SK-N-SH treated with all-trans-retinoic acid at 6 μM for 48 hours (cell line): ENCODE results near the gene UBE2S.

ENCODE experiments used
- ATAC-seq: fragments of 200-7000 bp; cut with Tn5 transposase; 3 replicates; pipeline ENCODE4 v1.9.1; 2020; ENCODE audit warnings: mild to moderate bottlenecking, moderate library complexity
- ARNTL ChIP-seq: fragments of 450-650 bp; formaldehyde crosslinking; IDR thresholded peaks from 2 replicates; pipeline ENCODE4 v1.5.0; 2020; ENCODE audit warnings: low read depth, mild to moderate bottlenecking, moderate library complexity, borderline replicate concordance
- BACH2 ChIP-seq: fragments of 250-450 bp; sonication (Bioruptor Pico); IDR thresholded peaks from 2 replicates; pipeline ENCODE4 v1.9.0; 2021; ENCODE audit warnings: mild to moderate bottlenecking, borderline replicate concordance
- CSDC2 ChIP-seq: fragments of 250-450 bp; sonication (Bioruptor Pico); IDR thresholded peaks from 2 replicates; pipeline ENCODE4 v1.5.0; 2020; ENCODE audit warnings: mild to moderate bottlenecking, moderate library complexity
- CSRNP3 ChIP-seq: fragments of 250-450 bp; sonication (Bioruptor Pico); IDR thresholded peaks from 2 replicates; pipeline ENCODE4 v1.5.1; 2021; ENCODE audit warnings: mild to moderate bottlenecking, moderate library complexity
- ESRRG ChIP-seq: fragments of 250-450 bp; sonication (Bioruptor Pico); IDR thresholded peaks from 2 replicates; pipeline ENCODE4 v1.6.1; 2021; ENCODE audit warnings: mild to moderate bottlenecking
- GLIS3 ChIP-seq: fragments of 250-450 bp; sonication (Bioruptor Pico); IDR thresholded peaks from 2 replicates; pipeline ENCODE4 v1.5.0; 2020; ENCODE audit warnings: mild to moderate bottlenecking, moderate library complexity
- ISL1 ChIP-seq: fragments of 250-450 bp; sonication (Bioruptor Pico); IDR thresholded peaks from 2 replicates; pipeline ENCODE4 v2.1.2; 2022; ENCODE audit warnings: mild to moderate bottlenecking, moderate library complexity
- OSR1 ChIP-seq: fragments of 250-450 bp; sonication (Bioruptor Pico); IDR thresholded peaks from 2 replicates; pipeline ENCODE4 v1.8.0; 2022; ENCODE audit warnings: moderate library complexity, mild to moderate bottlenecking, inconsistent platforms
- PPARA ChIP-seq: fragments of 250-450 bp; sonication (Bioruptor Pico); IDR thresholded peaks from 2 replicates; pipeline ENCODE4 v1.5.0; 2020; ENCODE audit warnings: mild to moderate bottlenecking, borderline replicate concordance
- RARB ChIP-seq: fragments of 250-450 bp; sonication (Bioruptor Pico); IDR thresholded peaks from 2 replicates; pipeline ENCODE4 v1.8.0; 2021; ENCODE audit warnings: mild to moderate bottlenecking, moderate library complexity
- SNAI2 ChIP-seq: fragments of 250-450 bp; sonication (Bioruptor Pico); IDR thresholded peaks from 2 replicates; pipeline ENCODE4 v1.5.0; 2020; ENCODE audit warnings: mild to moderate bottlenecking, moderate library complexity
- TCF4 ChIP-seq: fragments of 250-450 bp; sonication (Bioruptor Pico); IDR thresholded peaks from 2 replicates; pipeline ENCODE4 v1.8.0; 2021; ENCODE audit warnings: mild to moderate bottlenecking, moderate library complexity, borderline replicate concordance
- TSHZ2 ChIP-seq: fragments of 250-450 bp; sonication (Bioruptor Pico); IDR thresholded peaks from 2 replicates; pipeline ENCODE4 v1.5.0; 2020; ENCODE audit warnings: mild to moderate bottlenecking, moderate library complexity
- ZC3H10 ChIP-seq: fragments of 250-450 bp; sonication (Bioruptor Pico); IDR thresholded peaks from 2 replicates; pipeline ENCODE4 v1.5.1; 2021; ENCODE audit warnings: mild to moderate bottlenecking, moderate library complexity
- ZFP3 ChIP-seq: fragments of 250-450 bp; sonication (Bioruptor Pico); IDR thresholded peaks from 2 replicates; pipeline ENCODE4 v1.5.0; 2020; ENCODE audit warnings: mild to moderate bottlenecking, moderate library complexity
- ZFP30 ChIP-seq: fragments of 450-650 bp; formaldehyde crosslinking; IDR thresholded peaks from 2 replicates; pipeline ENCODE4 v1.5.0; 2022; ENCODE audit warnings: mild to moderate bottlenecking, moderate library complexity
- ZNF8 ChIP-seq: fragments of 450-650 bp; formaldehyde crosslinking; IDR thresholded peaks from 2 replicates; pipeline ENCODE4 v1.5.0; 2020; ENCODE audit warnings: mild to moderate bottlenecking, moderate library complexity
- TF ChIP-seq, protein P1 (sequence below): fragments of 250-450 bp; sonication (Bioruptor Pico); IDR thresholded peaks from 2 replicates; pipeline ENCODE4 v1.5.1; 2020; ENCODE audit warnings: low read depth, mild to moderate bottlenecking, moderate library complexity

UBE2S gene

DNA sequence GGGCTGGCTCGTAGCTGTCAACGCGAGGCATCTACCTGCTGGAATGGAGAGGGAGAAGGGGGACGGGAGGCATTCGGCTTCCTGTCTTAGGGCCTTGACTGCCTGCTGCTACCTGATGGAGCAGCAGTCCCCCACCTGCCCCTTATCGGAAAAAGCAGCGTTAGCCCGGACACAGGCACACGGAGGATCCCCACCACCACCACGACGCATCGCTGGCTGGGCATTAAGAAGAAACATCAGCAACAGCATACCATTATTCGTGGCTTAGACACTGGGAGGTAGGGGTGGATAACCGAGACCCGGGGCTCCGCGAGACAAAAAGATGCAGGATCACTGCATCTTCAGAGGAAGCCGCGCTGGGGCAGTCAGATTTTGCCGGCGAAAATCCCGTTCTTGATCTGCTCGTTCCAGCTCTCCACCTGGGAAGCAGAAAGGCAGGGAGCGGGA, 54.2 kb downstream of the UBE2S start (continued):
- no peak for TF ChIP-seq TSHZ2 (CRISPR knock-in tag)
- TF ChIP-seq SNAI2 (CRISPR knock-in tag): no peak
- no peak for TF ChIP-seq ESRRG (CRISPR knock-in tag)
- TF ChIP-seq ZC3H10: no peak
- no peak for TF ChIP-seq RARB (CRISPR knock-in tag)
- TF ChIP-seq ZNF8 (CRISPR knock-in tag): no peak

- TF ChIP-seq TSHZ2 (CRISPR knock-in tag) (no peak), RARB (CRISPR knock-in tag) (no peak), ARNTL (no peak), CSRNP3 (CRISPR knock-in tag) (no peak), ESRRG (CRISPR knock-in tag) (no peak), GLIS3 (CRISPR knock-in tag) (no peak), ISL1 (CRISPR knock-in tag) (no peak), TCF4 (CRISPR knock-in tag) (no peak), BACH2 (CRISPR knock-in tag) (no peak), SNAI2 (CRISPR knock-in tag) (no peak), PPARA (no peak), ZFP3 (no peak), ZFP30 (CRISPR knock-in tag) (no peak), CSDC2 (CRISPR knock-in tag) (no peak), ZNF8 (CRISPR knock-in tag) (no peak), OSR1 (CRISPR knock-in tag) (no peak)
- TF ChIP-seq, protein P1, sequence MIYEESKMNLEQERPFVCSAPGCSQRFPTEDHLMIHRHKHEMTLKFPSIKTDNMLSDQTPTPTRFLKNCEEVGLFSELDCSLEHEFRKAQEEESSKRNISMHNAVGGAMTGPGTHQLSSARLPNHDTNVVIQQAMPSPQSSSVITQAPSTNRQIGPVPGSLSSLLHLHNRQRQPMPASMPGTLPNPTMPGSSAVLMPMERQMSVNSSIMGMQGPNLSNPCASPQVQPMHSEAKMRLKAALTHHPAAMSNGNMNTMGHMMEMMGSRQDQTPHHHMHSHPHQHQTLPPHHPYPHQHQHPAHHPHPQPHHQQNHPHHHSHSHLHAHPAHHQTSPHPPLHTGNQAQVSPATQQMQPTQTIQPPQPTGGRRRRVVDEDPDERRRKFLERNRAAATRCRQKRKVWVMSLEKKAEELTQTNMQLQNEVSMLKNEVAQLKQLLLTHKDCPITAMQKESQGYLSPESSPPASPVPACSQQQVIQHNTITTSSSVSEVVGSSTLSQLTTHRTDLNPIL (CRISPR knock-in tag): no peak
- ATAC-seq: no peak
Observed at GRCh38 chr19:55352549-55353145, 54.9 kb downstream of the UBE2S start.

- ATAC-seq: no peak
- no peak for TF ChIP-seq TCF4 (CRISPR knock-in tag)
- TF ChIP-seq, protein P1 (CRISPR knock-in tag): no peak
Observed at GRCh38 chr19:55352040-55352439, 55.5 kb downstream of the UBE2S start.
